ENCODE results near the gene C16orf87.

The C16orf87 gene

GRCh38 chr16:46801428-46802049 lies 29.4 kb downstream of the C16orf87 start:
- peak; percentile 26 for DNase-seq (ENCODE audit: low read depth)
- TF ChIP-seq CTCF (IDR thresholded peaks at IDR 0.05; ENCODE audit: insufficient read depth, low read depth, low read length, missing control alignments): peak; percentile 43

GRCh38 chr16:46800494-46800893 lies 30.5 kb downstream of the C16orf87 start:
- no peak for DNase-seq (ENCODE audit: low read depth)
- TF ChIP-seq CTCF (IDR thresholded peaks at IDR 0.05; ENCODE audit: insufficient read depth, low read depth, low read length, missing control alignments): no peak
- no peak overlapping the region for H3K4me3 ChIP-seq (ENCODE audit: low read length)

More at GRCh38 chr16:46801428-46802049, 29.4 kb downstream of the C16orf87 start:
- no peak overlapping the region for H3K4me3 ChIP-seq (ENCODE audit: low read length)

GRCh38 chr16:46797501-46797900 lies 33.5 kb downstream of the C16orf87 start:
- no peak for DNase-seq (ENCODE audit: low read depth)
- no peak for TF ChIP-seq CTCF (IDR thresholded peaks at IDR 0.05; ENCODE audit: insufficient read depth, low read depth, low read length, missing control alignments)
- H3K4me3 ChIP-seq (ENCODE audit: low read length): no peak overlapping the region

GRCh38 chr16:46796764-46797269 lies 34.2 kb downstream of the C16orf87 start:
- no peak overlapping the region for H3K4me3 ChIP-seq (ENCODE audit: low read length)
- no peak for TF ChIP-seq CTCF (IDR thresholded peaks at IDR 0.05; ENCODE audit: insufficient read depth, low read depth, low read length, missing control alignments)
- no peak for DNase-seq (ENCODE audit: low read depth)

- DNase-seq (ENCODE audit: low read depth): no peak
- no peak for TF ChIP-seq CTCF (IDR thresholded peaks at IDR 0.05; ENCODE audit: insufficient read depth, low read depth, low read length, missing control alignments)
- no peak overlapping the region for H3K4me3 ChIP-seq (ENCODE audit: low read length)
Measured at GRCh38 chr16:46793841-46794240, 37.1 kb downstream of the C16orf87 start.

GRCh38 chr16:46790599-46791270 lies 40.2 kb downstream of the C16orf87 start:
- H3K4me3 ChIP-seq (ENCODE audit: low read length): peak overlapping the region; percentile 55
- no peak for TF ChIP-seq CTCF (IDR thresholded peaks at IDR 0.05; ENCODE audit: insufficient read depth, low read depth, low read length, missing control alignments)
- no peak for DNase-seq (ENCODE audit: low read depth)

All from epithelial cell of esophagus (primary cell).